Mucosa of descending colon (tissue), 3 donors: ENCODE measurements around the gene CTSE. TPM values are rescaled to one million over a fixed set of nuclear protein-coding genes. Genes with fewer than 3 reads are reported as not detected.

Experiments
- ATAC-seq: fragments of 200-7000 bp; cut with Tn5 transposase; one replicate; pipeline ENCODE4 v1.9.1; 2020; ENCODE audit warnings: mild to moderate bottlenecking, moderate library complexity
- DNase-seq, 3 donors: peaks; one replicate each; pipeline ENCODE4 v3.0.0-alpha.2; 2020
- H3K36me3 ChIP-seq: fragments of 200-600 bp; one replicate; pipeline ENCODE4 v1.8.0; 2021; ENCODE audit warnings: low read depth, mild to moderate bottlenecking
- H3K4me1 ChIP-seq: fragments of 200-600 bp; one replicate; pipeline ENCODE4 v1.8.0; 2021; ENCODE audit warnings: low read depth, mild to moderate bottlenecking
- H3K4me3 ChIP-seq: fragments of 200-600 bp; one replicate; pipeline ENCODE4 v1.8.0; 2021; ENCODE audit warnings: mild to moderate bottlenecking
- H3K9me3 ChIP-seq: fragments of 200-600 bp; one replicate; pipeline ENCODE4 v1.8.0; 2021; ENCODE audit warnings: mild to moderate bottlenecking
- CTCF ChIP-seq: fragments of 200-600 bp; IDR thresholded peaks from one replicate; pipeline ENCODE4 v1.8.0; 2022; ENCODE audit warnings: antibody characterized with exemption, mild to moderate bottlenecking
- intact Hi-C, 2 donors: fragments of 100-400 bp; cut with DNase I in 1 of 2; cut with micrococcal nuclease in 1 of 2; formaldehyde crosslinking; loops; one replicate each; pipeline versions ENCODE4 v1.11.0 to v1.11.1; 2022; cut with DNase I, micrococcal nuclease
- total RNA-seq, 3 donors: library from RNA; stranded (reverse); fragmentation: NEBNext Ultra II Directional in 2 of 3; extraction: Animal tissue kit (Norgen Biotek cat#: 25700) in 2 of 3; gene quantifications; one replicate each; pipeline versions ENCODE4 v1.2.1 to v1.2.4, GENCODE V29; 2021 to 2023
- donor health status: DM: no; HTN: no; CAD: no; lungs with moderate emphysema.
- donor health status: DM: no; HTN: no; CAD: no.
- donor health status: DM: no; HTN: yes; CAD: no.

Gene CTSE
- total RNA-seq, 3 donors from 2014 or later: 6.5 to 26.1 (median 17.7) TPM

- ATAC-seq (no peak), DNase-seq (no peak)
- Histone ChIP-seq H3K36me3 (no peaks in the 10 kb centered on the region), H3K4me3 (no peak overlapping the region), H3K9me3 (no peaks in the 10 kb centered on the region), H3K4me1 (no peaks in the 10 kb centered on the region)
- intact Hi-C loops: no loop called here
- no peak for TF ChIP-seq CTCF
These were observed 62.3 kb downstream of the CTSE start for GRCh38 chr1:205961405-205961804.

- intact Hi-C loops: no loop called here
- ATAC-seq (no peak), DNase-seq (no peak)
- Histone ChIP-seq H3K4me1 (no peaks in the 10 kb centered on the region), H3K9me3 (no peaks in the 10 kb centered on the region), H3K36me3 (no peaks in the 10 kb centered on the region), H3K4me3 (no peak overlapping the region)
- TF ChIP-seq CTCF: no peak
These were observed 63.9 kb downstream of the CTSE start for GRCh38 chr1:205959789-205960188.

Other genes starting within 250 kb of the CTSE start
- gene RAB29, start 248.4 kb downstream of the CTSE start, total RNA-seq: 10 to 100 TPM in 1 of 3 donors, 1 to 10 TPM in 2; 4.7 to 27.5 (median 7.8) TPM
- gene SLC41A1, start 210.7 kb downstream of the CTSE start, total RNA-seq: 10 to 100 TPM in 1 of 3 donors, 1 to 10 TPM in 2; 2.1 to 25.0 (median 4.9) TPM
- under 1 TPM in 1 of 3 donors, not detected in 2; 0.19 TPM for gene PM20D1, start 173.8 kb downstream of the CTSE start, total RNA-seq
- gene SLC26A9, start 80.4 kb downstream of the CTSE start, total RNA-seq: not detected
- gene RAB7B, start 20.5 kb downstream of the CTSE start, total RNA-seq: 1 to 10 TPM in 1 of 3 donors, under 1 TPM in 2; 0.69 to 1.3 (median 0.76) TPM
- gene RHEX, start 29.3 kb upstream of the CTSE start, total RNA-seq: 1 to 10 TPM in 2 of 3 donors, under 1 TPM in 1; 0.38 to 4.8 (median 3.9) TPM
- gene AVPR1B, start 93.5 kb upstream of the CTSE start, total RNA-seq: 1 to 10 TPM in 1 of 3 donors, under 1 TPM in 2; 0.72 to 1.9 (median 0.89) TPM
- gene FAM72A, start 178.9 kb upstream of the CTSE start, total RNA-seq: 1 to 10 TPM in 2 of 3 donors, under 1 TPM in 1; 0.84 to 3.1 (median 2.5) TPM
- 10 to 100 TPM; 14.7 to 39.8 (median 16.8) TPM for gene SRGAP2, start 179.6 kb upstream of the CTSE start, total RNA-seq